Transverse colon (tissue), 4 donors: ENCODE results near the gene SCYGR1.

ENCODE experiments used
- CTCF ChIP-seq, 5 experiments: fragments of 200-600 bp in 3 of 5; fragments of 450-650 bp in 2 of 5; sonication (generic) in 3 of 5; IDR thresholded peaks; 1 replicate in 2 of 5; 2 replicates in 3 of 5; pipeline ENCODE4 v1.5.1; 2016 to 2017; ENCODE audit warnings: antibody characterized with exemption in 5 of 5, inconsistent platforms in 3 of 5, mild to moderate bottlenecking in 2 of 5, moderate library complexity in 1 of 5
- EP300 ChIP-seq: sonication (generic); formaldehyde crosslinking; IDR thresholded peaks from one replicate; pipeline ENCODE4 v1.6.1; 2017; ENCODE audit warnings: antibody characterized with exemption, low read depth
- POLR2A ChIP-seq: fragments of 450-650 bp; IDR thresholded peaks from one replicate; pipeline ENCODE4 v1.6.1; 2016; ENCODE audit warnings: antibody characterized with exemption, mild to moderate bottlenecking, moderate library complexity
- POLR2AphosphoS5 ChIP-seq, 3 donors: sonication (generic); formaldehyde crosslinking; IDR thresholded peaks; one replicate each; pipeline ENCODE4 v1.6.1; 2016; ENCODE audit warnings: antibody characterized with exemption in 3 of 3

- no peak for TF ChIP-seq CTCF (IDR thresholded peaks at IDR 0.05)
- no peak for TF ChIP-seq EP300
- TF ChIP-seq POLR2AphosphoS5 (IDR thresholded peaks at IDR 0.05), result no peak
- no peak for TF ChIP-seq POLR2A
Measured at GRCh38 chr2:227383686-227384085, 4.1 kb downstream of the SCYGR1 start.
